Kasumi-1 (cell line): ENCODE data around the gene PDE7B.
A peak's percentile ranks its signal among the peaks of the same experiment; 100 is the strongest.

ENCODE experiments used
- DNase-seq, 2 experiments: peaks; one replicate each; lab custom pipeline; 2025; lab: John Stamatoyannopoulos, UW

PDE7B gene

GRCh38 chr6:135890876-135891275 lies 39.4 kb downstream of the PDE7B start:
- no peak for DNase-seq

- no peak for DNase-seq
These were observed 40.2 kb downstream of the PDE7B start for GRCh38 chr6:135891710-135892109.

GRCh38 chr6:135895231-135895911 lies 43.9 kb downstream of the PDE7B start:
- DNase-seq: no peak

GRCh38 chr6:135897087-135897486 lies 45.6 kb downstream of the PDE7B start:
- DNase-seq: no peak

GRCh38 chr6:135901774-135902524 lies 50.4 kb downstream of the PDE7B start:
- DNase-seq: no peak

- no peak for DNase-seq
These were observed 51.3 kb downstream of the PDE7B start for GRCh38 chr6:135902756-135903331.

GRCh38 chr6:135904666-135905065 lies 53.2 kb downstream of the PDE7B start:
- no peak for DNase-seq

GRCh38 chr6:135905604-135906300 lies 54.3 kb downstream of the PDE7B start:
- no peak for DNase-seq

GRCh38 chr6:135906542-135906941 lies 55.0 kb downstream of the PDE7B start:
- DNase-seq: no peak

- no peak for DNase-seq
These were observed 55.5 kb downstream of the PDE7B start for GRCh38 chr6:135906972-135907465.

- peak; percentile 56 to 82 for DNase-seq
These were observed 58.4 kb downstream of the PDE7B start for GRCh38 chr6:135909737-135910387.

- no peak for DNase-seq
These were observed 59.5 kb downstream of the PDE7B start for GRCh38 chr6:135910790-135911618.

GRCh38 chr6:135913785-135914184 lies 62.3 kb downstream of the PDE7B start:
- no peak for DNase-seq

GRCh38 chr6:135919026-135919425 lies 67.5 kb downstream of the PDE7B start:
- DNase-seq: no peak

- DNase-seq: no peak
These were observed 69.2 kb downstream of the PDE7B start for GRCh38 chr6:135920689-135921088.

- DNase-seq: no peak
These were observed 69.7 kb downstream of the PDE7B start for GRCh38 chr6:135921188-135921587.

GRCh38 chr6:135922174-135922573 lies 70.7 kb downstream of the PDE7B start:
- no peak for DNase-seq

GRCh38 chr6:135922746-135923145 lies 71.2 kb downstream of the PDE7B start:
- no peak for DNase-seq

GRCh38 chr6:135932651-135933050 lies 81.2 kb downstream of the PDE7B start:
- no peak for DNase-seq

- DNase-seq: no peak
These were observed 84.6 kb downstream of the PDE7B start for GRCh38 chr6:135935941-135936601.
